Brain pericyte (primary cell): ENCODE measurements around the gene SKIC2.
"Not testable (repeated sequence)": the region's sequence is repeated elsewhere in the genome, so short reads cannot be mapped to it uniquely, and the experiment has no call there.

ENCODE experiments used
- DNase-seq: peaks from one replicate; pipeline ENCODE4 v3.0.0-alpha.2; 2012; ENCODE audit warnings: low read depth, low spot score

The SKIC2 gene

GRCh38 chr6:32004393-32004792, 45.4 kb downstream of the SKIC2 start:
- not testable (repeated sequence) for DNase-seq

DNA sequence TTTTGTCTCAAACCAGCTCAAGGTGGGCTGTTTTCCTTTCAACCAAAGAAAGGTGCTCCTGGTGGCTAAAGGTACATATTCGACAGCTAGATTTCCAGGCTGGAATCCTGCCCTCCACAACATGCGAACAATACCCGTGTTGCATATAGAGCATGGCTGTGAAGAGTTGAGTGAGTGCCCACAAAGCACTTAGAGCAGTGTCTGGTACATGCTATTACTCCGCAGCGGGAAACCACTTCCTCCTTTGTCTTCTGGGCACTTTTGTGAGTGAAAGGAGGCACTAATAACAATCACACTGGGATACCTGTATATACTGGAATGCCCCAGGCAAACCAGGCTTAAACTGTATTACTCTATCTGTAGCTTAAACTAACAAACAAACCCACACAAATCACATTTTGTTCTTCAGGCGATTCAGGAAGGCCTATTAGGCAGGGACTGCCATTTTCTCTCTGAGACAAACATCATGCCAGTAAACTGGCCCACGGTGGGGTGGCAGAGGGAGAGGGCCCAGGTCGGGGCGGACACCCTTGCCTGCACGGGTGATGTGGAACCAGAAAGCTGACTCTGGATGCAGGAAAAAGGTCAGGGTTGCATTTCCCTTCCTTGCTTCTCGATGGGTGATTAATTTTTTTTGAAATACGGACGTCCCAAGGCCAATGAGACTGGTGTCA, 46.0 kb downstream of the SKIC2 start:
- not testable (repeated sequence) for DNase-seq

DNA sequence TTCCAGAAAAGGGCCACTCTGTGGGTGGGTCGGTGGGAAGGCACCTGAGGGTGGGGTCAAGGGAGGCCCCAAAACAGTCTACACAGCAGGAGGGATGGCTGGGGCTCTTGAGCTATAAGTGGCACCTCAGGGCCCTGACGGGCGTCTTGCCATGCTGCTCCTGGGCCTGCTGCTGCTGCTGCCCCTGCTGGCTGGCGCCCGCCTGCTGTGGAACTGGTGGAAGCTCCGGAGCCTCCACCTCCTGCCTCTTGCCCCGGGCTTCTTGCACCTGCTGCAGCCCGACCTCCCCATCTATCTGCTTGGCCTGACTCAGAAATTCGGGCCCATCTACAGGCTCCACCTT, 46.5 kb downstream of the SKIC2 start:
- not testable (repeated sequence) for DNase-seq

DNA sequence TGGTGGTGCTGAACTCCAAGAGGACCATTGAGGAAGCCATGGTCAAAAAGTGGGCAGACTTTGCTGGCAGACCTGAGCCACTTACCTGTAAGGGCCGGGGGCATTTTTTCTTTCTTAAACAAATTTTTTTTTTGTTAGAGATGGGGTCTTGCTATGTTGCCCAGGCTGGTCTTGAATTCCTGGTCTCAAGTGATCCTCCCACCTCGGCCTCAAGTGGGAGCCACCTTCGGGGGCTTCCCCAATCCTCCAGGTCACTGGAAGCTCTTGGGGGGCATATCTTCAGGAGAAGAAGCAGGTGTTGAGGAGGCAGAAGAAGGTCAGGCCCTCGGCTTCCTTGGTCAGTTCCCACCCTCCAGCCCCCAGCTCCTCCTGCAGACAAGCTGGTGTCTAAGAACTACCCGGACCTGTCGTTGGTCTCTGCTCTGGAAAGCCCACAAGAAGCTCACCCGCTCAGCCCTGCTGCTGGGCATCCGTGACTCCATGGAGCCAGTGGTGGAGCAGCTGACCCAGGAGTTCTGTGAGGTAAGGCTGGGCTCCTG, 47.1 kb downstream of the SKIC2 start:
- DNase-seq, result not testable (repeated sequence)

GRCh38 chr6:32007086-32007485, 48.1 kb downstream of the SKIC2 start:
- not testable (repeated sequence) for DNase-seq

DNA sequence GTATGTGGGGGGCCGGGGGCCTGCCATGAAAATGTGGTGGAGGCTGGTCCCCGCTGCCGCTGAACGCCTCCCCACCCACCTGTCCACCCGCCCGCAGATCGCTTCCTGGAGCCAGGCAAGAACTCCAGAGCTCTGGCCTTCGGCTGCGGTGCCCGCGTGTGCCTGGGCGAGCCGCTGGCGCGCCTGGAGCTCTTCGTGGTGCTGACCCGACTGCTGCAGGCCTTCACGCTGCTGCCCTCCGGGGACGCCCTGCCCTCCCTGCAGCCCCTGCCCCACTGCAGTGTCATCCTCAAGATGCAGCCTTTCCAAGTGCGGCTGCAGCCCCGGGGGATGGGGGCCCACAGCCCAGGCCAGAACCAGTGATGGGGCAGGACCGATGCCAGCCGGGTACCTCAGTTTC, 49.1 kb downstream of the SKIC2 start:
- DNase-seq, result not testable (repeated sequence)

DNA sequence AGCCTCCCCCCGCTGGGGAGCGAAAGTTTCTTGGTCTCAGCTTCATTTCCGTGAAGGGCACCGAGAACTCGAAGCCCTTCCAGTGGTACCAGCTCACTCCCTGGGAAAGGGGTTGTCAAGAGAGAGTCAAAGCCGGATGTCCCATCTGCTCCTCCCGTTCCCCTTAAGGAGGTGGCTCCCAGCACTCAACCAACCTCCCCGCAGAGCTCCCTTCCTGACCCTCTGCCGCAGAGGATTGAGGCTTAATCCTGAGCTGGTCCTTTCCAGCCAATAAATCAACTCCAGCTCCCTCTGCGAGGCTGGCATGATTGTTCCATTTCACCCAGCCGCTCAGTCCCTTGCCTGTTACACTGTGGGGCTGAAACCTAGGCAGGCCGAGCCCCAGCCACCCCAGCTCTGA, 49.6 kb downstream of the SKIC2 start:
- DNase-seq, result not testable (repeated sequence)

DNA sequence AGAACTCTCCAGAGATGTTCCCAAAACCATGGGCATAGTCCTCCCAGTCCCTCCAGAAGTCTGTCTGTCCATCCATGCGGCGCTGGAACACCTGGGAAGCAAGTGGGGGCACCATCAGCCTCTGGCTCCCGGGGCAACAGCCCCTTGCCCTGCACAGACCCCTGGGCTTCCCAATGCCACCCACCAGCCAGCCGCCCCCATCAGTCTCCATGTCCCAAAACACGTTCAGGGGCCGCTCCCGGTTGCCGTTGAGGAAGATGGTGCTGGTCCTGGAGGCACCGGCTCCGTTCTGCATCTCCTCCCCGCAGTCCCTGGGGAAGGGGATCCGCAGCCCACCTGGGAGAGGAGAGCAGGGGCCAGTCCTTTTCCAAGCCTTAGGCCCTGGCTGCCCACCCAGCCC, 50.6 kb downstream of the SKIC2 start:
- not testable (repeated sequence) for DNase-seq

GRCh38 chr6:32010856-32011530, 52.0 kb downstream of the SKIC2 start:
- DNase-seq, result not testable (repeated sequence)

DNA sequence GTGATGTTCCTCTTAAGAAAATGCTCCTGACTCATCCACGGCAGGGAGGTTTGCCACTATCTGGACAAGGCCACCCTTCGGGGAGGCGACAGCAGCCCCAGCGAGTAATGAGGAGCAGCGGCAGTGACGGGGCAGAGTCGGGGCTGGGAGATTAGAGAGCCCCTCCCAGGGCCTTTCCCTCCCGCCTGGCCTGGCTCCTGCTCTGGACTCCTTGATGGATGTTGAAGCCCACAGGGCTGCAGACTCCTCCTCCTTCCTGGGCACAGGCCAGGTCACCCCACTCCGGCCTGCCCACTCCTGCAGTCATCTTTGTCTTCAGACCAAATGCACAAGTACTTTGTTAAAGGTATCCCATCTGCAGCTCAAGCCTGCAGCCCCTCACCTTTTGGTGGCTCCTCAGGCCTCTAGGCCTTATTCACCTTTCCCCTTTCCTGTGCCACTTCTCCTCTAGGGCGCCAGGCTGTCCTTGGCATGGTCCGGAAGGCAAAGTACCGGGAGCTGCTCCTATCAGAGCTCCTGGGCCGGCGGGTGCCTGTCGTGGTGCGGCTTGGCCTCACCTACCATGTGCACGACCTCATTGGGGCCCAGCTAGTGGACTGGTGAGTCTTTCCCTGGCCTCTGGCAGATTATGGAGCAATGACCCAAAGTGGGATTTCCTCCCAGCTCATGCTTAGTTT, 54.1 kb downstream of the SKIC2 start:
- DNase-seq, result not testable (repeated sequence)

DNA sequence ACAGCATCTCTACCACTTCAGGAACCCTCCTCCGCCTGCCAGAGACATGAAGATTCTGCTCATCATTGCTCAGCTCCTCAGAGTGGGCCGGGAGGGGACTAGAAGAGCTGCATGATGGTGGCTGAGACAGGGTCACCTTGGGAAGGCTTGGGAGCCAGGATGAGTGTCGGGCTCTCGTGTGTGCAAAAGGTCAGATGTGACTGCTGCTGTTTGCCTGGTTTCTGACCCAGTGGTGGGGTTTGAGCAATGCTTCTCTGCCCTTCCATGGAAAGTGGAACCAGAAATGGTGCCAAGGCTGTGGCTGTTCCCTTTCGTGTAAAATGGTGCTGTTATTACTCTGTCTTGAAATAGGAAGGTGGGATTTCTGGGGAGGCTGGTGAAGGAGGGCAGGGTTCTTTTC, 54.8 kb downstream of the SKIC2 start:
- not testable (repeated sequence) for DNase-seq

GRCh38 chr6:32014547-32014946, 55.6 kb downstream of the SKIC2 start, which contains the start of gene C4B:
TSS of gene C4B (plus strand) at chr6:32014795. CDS start at chr6:32014846, 51 bp downstream.
- not testable (repeated sequence) for DNase-seq
